Tibial nerve (tissue), 3 donors: ENCODE measurements around the gene CDH13.

Experiments
- CTCF ChIP-seq, 5 experiments: fragments of 200-600 bp in 3 of 5; fragments of 450-650 bp in 2 of 5; sonication (generic) in 3 of 5; IDR thresholded peaks; one replicate each; pipeline ENCODE4 v1.5.1; 2016 to 2019; ENCODE audit warnings: antibody characterized with exemption in 5 of 5, mild to moderate bottlenecking in 3 of 5, moderate library complexity in 2 of 5
- POLR2A ChIP-seq, 2 donors: fragments of 450-650 bp; IDR thresholded peaks; one replicate each; pipeline ENCODE4 v1.6.1; 2017; ENCODE audit warnings: antibody characterized with exemption in 2 of 2, mild to moderate bottlenecking in 2 of 2, moderate library complexity in 2 of 2

GRCh38 chr16:83437036-83437435 lies 810.3 kb downstream of the CDH13 start:
- TF ChIP-seq CTCF (IDR thresholded peaks at IDR 0.05): no peak
- no peak for TF ChIP-seq POLR2A (IDR thresholded peaks at IDR 0.05)
